Subcutaneous adipose tissue (tissue), 4 donors: Measurements from ENCODE around the gene CST8. TPM values are rescaled to one million over a fixed set of nuclear protein-coding genes. Genes with fewer than 3 reads are reported as not detected.

Experiments
- CTCF ChIP-seq: fragments of 450-650 bp; IDR thresholded peaks from one replicate; pipeline ENCODE4 v1.5.1; 2016; ENCODE audit warnings: low read depth, mild to moderate bottlenecking, control low read depth, antibody characterized with exemption, moderate library complexity
- total RNA-seq, 4 donors: library from RNA; depleted of rRNA; stranded (reverse); fragments of >200 nt; gene quantifications; one replicate each; pipeline ENCODE4 v1.1.0, GENCODE V29; 2016

Gene CST8
- total RNA-seq, 4 donors from 2014 or later: not detected

GRCh38 chr20:23449421-23449820 lies 41.5 kb upstream of the CST8 start:
- no peak for TF ChIP-seq CTCF

- TF ChIP-seq CTCF: no peak
These were observed 40.0 kb upstream of the CST8 start for GRCh38 chr20:23450877-23451276.

- no peak for TF ChIP-seq CTCF
These were observed 38.9 kb upstream of the CST8 start for GRCh38 chr20:23451956-23452487.

- TF ChIP-seq CTCF: no peak
These were observed 38.1 kb upstream of the CST8 start, which contains the start of gene CST11 for GRCh38 chr20:23452776-23453175. CST11 (minus strand) TSS chr20:23452876; CDS start chr20:23452811, 65 bp downstream.

DNA sequence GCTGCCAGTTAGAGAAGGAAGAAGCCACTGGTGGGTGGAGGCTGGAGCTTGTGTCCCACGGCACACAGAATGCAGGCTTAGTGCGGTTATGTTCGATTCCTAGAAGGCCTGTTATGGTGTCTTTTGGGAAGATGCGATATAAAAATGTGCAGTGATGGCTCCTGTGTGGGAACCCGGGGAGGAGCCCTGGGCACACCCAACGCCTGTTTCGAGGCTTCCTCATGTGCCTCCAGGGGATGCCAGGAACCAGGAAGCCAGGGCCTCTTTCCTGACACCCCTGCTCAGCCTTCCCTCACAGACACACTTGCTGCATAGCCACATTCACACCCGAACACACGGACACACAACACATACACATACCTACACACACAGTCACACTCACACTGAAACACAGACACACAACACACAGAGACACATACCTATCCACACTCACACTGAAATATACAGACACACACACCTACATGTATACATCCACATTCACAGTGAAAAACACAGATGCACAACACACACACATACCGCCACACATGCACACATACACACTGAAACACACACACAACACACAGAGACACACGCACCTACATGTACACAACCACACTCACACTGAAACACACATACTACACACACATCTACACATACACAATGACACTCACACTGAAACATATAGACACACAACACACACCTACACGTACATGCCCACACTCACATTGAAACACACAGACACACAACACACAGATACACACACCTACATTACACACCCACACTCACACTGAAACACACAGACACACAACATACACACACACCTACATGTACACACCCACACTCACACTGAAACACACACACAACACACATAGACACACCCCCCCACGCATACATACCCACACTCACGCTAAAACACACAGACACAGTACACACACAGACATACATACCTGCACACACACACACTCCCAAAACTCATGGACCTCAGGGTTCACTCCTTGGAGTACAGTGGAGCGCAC lies 37.1 kb upstream of the CST8 start:
- TF ChIP-seq CTCF: no peak

DNA sequence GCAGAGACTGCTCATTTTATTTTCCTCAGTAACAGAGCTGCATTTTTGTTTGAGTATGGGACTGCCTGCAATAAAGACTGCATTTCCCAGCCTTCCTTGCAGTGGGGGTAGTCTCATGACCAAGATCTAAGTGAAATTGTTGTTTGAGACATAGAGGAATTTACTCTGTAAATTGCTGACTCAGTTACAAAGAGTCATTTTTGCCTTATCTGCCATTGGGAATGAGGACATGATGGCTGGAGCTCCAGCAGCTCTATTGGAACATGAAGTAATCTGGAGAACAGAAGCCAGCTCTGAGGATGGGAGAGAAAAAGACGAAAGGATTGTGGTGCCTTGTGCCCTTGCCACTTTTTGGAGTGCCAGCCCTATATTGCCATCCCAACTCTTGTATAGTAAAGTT lies 36.1 kb upstream of the CST8 start:
- no peak for TF ChIP-seq CTCF

DNA sequence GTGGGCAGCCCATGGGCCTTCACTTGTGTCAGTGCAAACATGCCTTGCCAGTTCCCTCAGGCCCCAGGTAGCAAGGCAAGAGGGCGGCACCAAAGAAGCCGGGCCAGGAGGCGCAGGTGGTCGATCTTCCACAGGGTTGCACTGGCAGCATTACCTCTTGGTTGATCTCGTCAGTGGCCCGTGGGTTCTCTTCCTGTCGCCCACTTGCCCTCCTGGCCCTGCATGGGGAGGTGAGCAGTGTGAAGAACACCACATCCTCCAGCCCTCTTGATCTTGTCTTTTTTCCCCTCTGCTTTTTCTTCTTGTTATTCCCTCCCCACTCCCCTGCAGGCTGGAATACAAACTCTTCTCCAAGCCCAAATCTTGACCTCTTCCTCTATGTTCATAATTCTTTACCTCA lies 35.3 kb upstream of the CST8 start:
- TF ChIP-seq CTCF: no peak
